ENCODE data around the gene NEAT1. TPM values are rescaled to one million over a fixed set of nuclear protein-coding genes. Genes with fewer than 3 reads are reported as not detected.

NEAT1 gene
- total and polyA plus RNA-seq, 9 of the 15 experiments (the other 6 are each of a cell fraction or from before 2014, with no cell fraction given) = 20.1 to 389 (median 62.8) TPM

GRCh38 chr11:65422633-65423515 lies at the start of gene NEAT1 (continued):
- peak; percentile 69 for TF ChIP-seq CHD7 (IDR thresholded peaks at IDR 0.05; ENCODE audit: low read depth, low read length)
- no peak for TF ChIP-seq ZKSCAN3 (CRISPR knock-in tag; IDR thresholded peaks at IDR 0.05)
- TF ChIP-seq MBD2 (IDR thresholded peaks at IDR 0.05; ENCODE audit: borderline replicate concordance, low read depth) = peak; percentile 97
- TF ChIP-seq TGIF2 (CRISPR knock-in tag; IDR thresholded peaks at IDR 0.05) = peak; percentile 95
- peak; percentile 87 for TF ChIP-seq ZBTB43 (CRISPR knock-in tag; IDR thresholded peaks at IDR 0.05)
- TF ChIP-seq NUFIP1 (IDR thresholded peaks at IDR 0.05; ENCODE audit: partially characterized antibody) = no peak
- peak; percentile 99 for TF ChIP-seq TAF1 (IDR thresholded peaks at IDR 0.05; ENCODE audit: control insufficient read depth, extremely low read depth, insufficient read depth, low read length, severe bottlenecking)
- TF ChIP-seq THAP7 (CRISPR knock-in tag; IDR thresholded peaks at IDR 0.05) = peak; percentile 98
- peak; percentile 87 for TF ChIP-seq ARID2 (IDR thresholded peaks at IDR 0.05)
- TF ChIP-seq THRA (IDR thresholded peaks at IDR 0.05) = no peak
- TF ChIP-seq SMAD4 (CRISPR knock-in tag; conservative IDR thresholded peaks at IDR 0.05) = peak; percentile 95
- no peak for TF ChIP-seq SREBF2 (CRISPR knock-in tag; IDR thresholded peaks at IDR 0.05)

Data from K562 (cell line).